Stomach (tissue), 19 donors: Measurements from ENCODE around the gene ZNF80. TPM values are rescaled to one million over a fixed set of nuclear protein-coding genes. Genes with fewer than 3 reads are reported as not detected.
"Not testable (repeated sequence)": the region's sequence is repeated elsewhere in the genome, so short reads cannot be mapped to it uniquely, and the experiment has no call there.

Experiments used
- DNase-seq, 2 donors: peaks; one replicate each; pipeline versions ENCODE4 v3.0.0 to v3.0.0-alpha.2; 2013 to 2019
- H3K27ac ChIP-seq, 5 donors: fragments of 200-600 bp in 4 of 5; sonication (generic) in 4 of 5; one replicate each; pipeline ENCODE4 v1.5.1; 2013 to 2019; ENCODE audit warnings: mild to moderate bottlenecking in 1 of 5, moderate library complexity in 1 of 5
- H3K27me3 ChIP-seq, 3 donors: fragments of 200-600 bp; sonication (generic); one replicate each; pipeline ENCODE4 v1.5.1; 2017 to 2019; ENCODE audit warnings: mixed run types in 1 of 3
- H3K36me3 ChIP-seq, 4 donors: fragments of 200-600 bp; sonication (generic); 1 replicate in 3 of 4; 2 replicates in 1 of 4; pipeline ENCODE4 v1.5.1; 2016 to 2019
- H3K4me1 ChIP-seq, 4 donors: fragments of 200-600 bp; sonication (generic); one replicate each; pipeline ENCODE4 v1.5.1; 2016 to 2019
- H3K4me3 ChIP-seq, 4 donors: fragments of 200-600 bp; sonication (generic) in 3 of 4; one replicate each; pipeline ENCODE4 v1.5.1; 2016 to 2019; ENCODE audit warnings: mild to moderate bottlenecking in 1 of 4
- H3K9me3 ChIP-seq, 4 donors: fragments of 200-600 bp; sonication (generic); one replicate each; pipeline ENCODE4 v1.5.1; 2016 to 2019
- EP300 ChIP-seq: sonication (generic); formaldehyde crosslinking; IDR thresholded peaks from one replicate; pipeline ENCODE4 v1.6.1; 2017; ENCODE audit warnings: antibody characterized with exemption
- POLR2A ChIP-seq, 4 donors: fragments of 450-650 bp; IDR thresholded peaks; one replicate each; pipeline ENCODE4 v1.6.1; 2016; ENCODE audit warnings: antibody characterized with exemption in 4 of 4, control low read depth in 2 of 4, mild to moderate bottlenecking in 1 of 4, moderate library complexity in 1 of 4
- POLR2AphosphoS5 ChIP-seq, 3 donors: sonication (generic); formaldehyde crosslinking; IDR thresholded peaks; one replicate each; pipeline ENCODE4 v1.6.1; 2016; ENCODE audit warnings: antibody characterized with exemption in 3 of 3
- WGBS, 5 donors: extraction: QIAGEN DNeasy Blood & Tissue Kit in 3 of 5; methylation state at CpG; one replicate each; pipeline versions ENCODE4 v1.1.5 to v1.1.7; 2013 to 2018; 5-methylcytosine and 5-hydroxymethylcytosine counted together
- intact Hi-C: fragments of 100-400 bp; cut with DNase I; formaldehyde crosslinking; loops from one replicate; pipeline ENCODE4 v1.15.1; 2023; ENCODE audit warnings: low total_unique reads
- long read RNA-seq, 10 donors: transcript quantifications; one replicate each; lab custom pipeline, GENCODE V29; 2026
- polyA plus RNA-seq, 3 donors: library from polyadenylated mRNA; stranded (reverse); fragments of 200-250 nt; gene quantifications; one replicate each; pipeline ENCODE4 v1.2.3, GENCODE V29; 2013
- total RNA-seq, 5 donors: library from RNA; depleted of rRNA; stranded (reverse); fragments of >200 nt; gene quantifications; one replicate each; pipeline versions ENCODE4 v1.1.0 to v1.2.3, GENCODE V29; 2014 to 2016
- TF ChIP-seq, protein P1 (sequence below), 7 experiments: fragments of 450-650 bp in 4 of 7; fragments of 200-600 bp in 3 of 7; sonication (generic) in 3 of 7; IDR thresholded peaks; one replicate each; pipeline ENCODE4 v1.5.1; 2016 to 2019; ENCODE audit warnings: antibody characterized with exemption in 7 of 7, control low read depth in 2 of 7, mild to moderate bottlenecking in 1 of 7
- donor health status: healthy with polysubstance abuse.
- donor health status: Bipolar disorder and iron deficiency.
- donor health status: healthy.

ZNF80 gene
- total RNA-seq (under 1 TPM in 1 of 5 donors, not detected in 4; 0.92 TPM), polyA plus RNA-seq (not detected)
- long read RNA-seq, donor 1, result 0 reads
- long read RNA-seq, donor 2, result 0 reads
- long read RNA-seq, donor 3, result 0 reads
- long read RNA-seq, donor 4, result 0 reads
- long read RNA-seq, donor 5, partial matches to known transcripts, result 0 of 1 reads
- long read RNA-seq, donor 5, other reads (novel, unspliced or antisense), result 0 of 1 reads
- long read RNA-seq, donor 6, result 0 reads
- long read RNA-seq, donor 7, result 0 reads
- long read RNA-seq, donor 8, result 0 reads
- long read RNA-seq, donor 9, partial matches to known transcripts, result 0 of 1 reads
- long read RNA-seq, donor 9, other reads (novel, unspliced or antisense), result 0 of 1 reads
- long read RNA-seq, donor 10, result 0 reads

DNA sequence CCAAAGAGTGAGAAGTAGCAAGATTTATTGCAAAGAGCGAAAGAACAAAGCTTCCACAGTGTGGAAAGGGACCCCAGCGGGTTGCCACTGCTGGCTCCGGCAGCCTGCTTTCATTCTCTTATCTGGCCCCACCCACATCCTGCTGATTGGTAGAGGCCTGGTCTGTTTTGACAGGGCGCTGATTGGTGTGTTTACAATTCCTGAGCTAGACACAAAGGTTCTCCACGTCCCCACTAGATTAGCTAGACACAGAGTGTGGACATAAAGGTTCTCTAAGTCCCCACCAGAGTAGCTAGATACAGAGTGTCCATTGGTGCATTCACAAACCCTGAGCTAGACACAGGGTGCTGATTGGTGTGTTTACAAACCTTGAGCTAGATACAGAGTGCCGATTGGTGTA is at the start of gene ZNF80:
Gene ZNF80 (minus strand): TSS at position 101 of the 400 bp plus-strand sequence. CDS start 504 bp downstream, outside the sequence.
- H3K4me3 ChIP-seq, intact Hi-C loops, H3K27ac ChIP-seq, H3K27me3 ChIP-seq, H3K36me3 ChIP-seq, H3K9me3 ChIP-seq, DNase-seq, H3K4me1 ChIP-seq: not testable (repeated sequence)
- 33 to 58% (median 54%) methylated on average over 4 to 5 of the region's 6 CpGs for WGBS, 5 donors

DNA sequence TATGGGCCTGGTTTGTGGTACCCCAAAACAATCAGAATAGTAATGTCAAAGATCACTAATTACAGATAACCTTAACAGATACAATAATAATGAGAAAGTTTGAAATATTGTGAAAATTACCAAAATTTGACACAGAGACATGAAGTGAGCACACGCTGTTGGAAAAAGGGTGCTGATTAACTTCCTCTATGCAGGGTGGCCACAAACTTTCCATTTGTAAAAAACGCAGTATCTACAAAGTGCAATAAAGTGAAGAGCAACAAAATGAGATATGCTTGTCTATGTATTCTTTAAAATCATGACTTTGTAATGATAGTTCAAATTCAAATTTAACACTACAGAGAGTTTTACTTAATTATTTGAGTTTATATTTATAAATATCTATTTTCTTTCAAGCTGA is 48.9 kb upstream of the ZNF80 start:
- WGBS, 5 donors, result 83 to 92% (median 87%) methylated on average over 2 of the region's 2 CpGs
- H3K27me3 ChIP-seq, result no peaks in the 10 kb centered on the region
- intact Hi-C loops, result no loop called here
- H3K27ac ChIP-seq, result no peak overlapping the region
- H3K36me3 ChIP-seq, result no peaks in the 10 kb centered on the region
- no peak for DNase-seq
- H3K4me3 ChIP-seq, result no peak overlapping the region
- no peaks in the 10 kb centered on the region for H3K4me1 ChIP-seq
- TF ChIP-seq POLR2AphosphoS5 (IDR thresholded peaks at IDR 0.05) (no peak), EP300 (no peak), POLR2A (IDR thresholded peaks at IDR 0.05) (no peak)
- no peaks in the 10 kb centered on the region for H3K9me3 ChIP-seq

GRCh38 chr3:114285648-114286230 is 48.4 kb upstream of the ZNF80 start:
- no peak overlapping the region for H3K27ac ChIP-seq
- 74 to 85% (median 82%) methylated on average over 3 of the region's 3 CpGs for WGBS, 5 donors

GRCh38 chr3:114284644-114285043 is 47.3 kb upstream of the ZNF80 start:
- H3K4me3 ChIP-seq, result no peak overlapping the region
- no peak for TF ChIP-seq EP300
- TF ChIP-seq POLR2A (IDR thresholded peaks at IDR 0.05), result no peak
- TF ChIP-seq, protein P1, sequence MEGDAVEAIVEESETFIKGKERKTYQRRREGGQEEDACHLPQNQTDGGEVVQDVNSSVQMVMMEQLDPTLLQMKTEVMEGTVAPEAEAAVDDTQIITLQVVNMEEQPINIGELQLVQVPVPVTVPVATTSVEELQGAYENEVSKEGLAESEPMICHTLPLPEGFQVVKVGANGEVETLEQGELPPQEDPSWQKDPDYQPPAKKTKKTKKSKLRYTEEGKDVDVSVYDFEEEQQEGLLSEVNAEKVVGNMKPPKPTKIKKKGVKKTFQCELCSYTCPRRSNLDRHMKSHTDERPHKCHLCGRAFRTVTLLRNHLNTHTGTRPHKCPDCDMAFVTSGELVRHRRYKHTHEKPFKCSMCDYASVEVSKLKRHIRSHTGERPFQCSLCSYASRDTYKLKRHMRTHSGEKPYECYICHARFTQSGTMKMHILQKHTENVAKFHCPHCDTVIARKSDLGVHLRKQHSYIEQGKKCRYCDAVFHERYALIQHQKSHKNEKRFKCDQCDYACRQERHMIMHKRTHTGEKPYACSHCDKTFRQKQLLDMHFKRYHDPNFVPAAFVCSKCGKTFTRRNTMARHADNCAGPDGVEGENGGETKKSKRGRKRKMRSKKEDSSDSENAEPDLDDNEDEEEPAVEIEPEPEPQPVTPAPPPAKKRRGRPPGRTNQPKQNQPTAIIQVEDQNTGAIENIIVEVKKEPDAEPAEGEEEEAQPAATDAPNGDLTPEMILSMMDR (IDR thresholded peaks at IDR 0.05), result no peak
- TF ChIP-seq POLR2AphosphoS5 (IDR thresholded peaks at IDR 0.05), result no peak
- intact Hi-C loops, result no loop called here
- no peaks in the 10 kb centered on the region for H3K4me1 ChIP-seq
- DNase-seq, result no peak
- no peaks in the 10 kb centered on the region for H3K36me3 ChIP-seq
- no peak overlapping the region for H3K27ac ChIP-seq
- H3K9me3 ChIP-seq, result no peaks in the 10 kb centered on the region
- no peaks in the 10 kb centered on the region for H3K27me3 ChIP-seq
- 91 to 97% (median 95%) methylated on average over 1 of the region's 1 CpG for WGBS, 5 donors

More at GRCh38 chr3:114285648-114286230, 48.4 kb upstream of the ZNF80 start:
- no peak for DNase-seq
- TF ChIP-seq, protein P1 (IDR thresholded peaks at IDR 0.05), result no peak
- TF ChIP-seq POLR2AphosphoS5 (IDR thresholded peaks at IDR 0.05), result no peak
- no peak for TF ChIP-seq POLR2A (IDR thresholded peaks at IDR 0.05)
- no peak for TF ChIP-seq EP300
- intact Hi-C loops, result no loop called here
- no peaks in the 10 kb centered on the region for H3K9me3 ChIP-seq
- no peaks in the 10 kb centered on the region for H3K27me3 ChIP-seq
- H3K4me3 ChIP-seq, result no peak overlapping the region
- H3K36me3 ChIP-seq, result no peaks in the 10 kb centered on the region
- no peaks in the 10 kb centered on the region for H3K4me1 ChIP-seq

DNA sequence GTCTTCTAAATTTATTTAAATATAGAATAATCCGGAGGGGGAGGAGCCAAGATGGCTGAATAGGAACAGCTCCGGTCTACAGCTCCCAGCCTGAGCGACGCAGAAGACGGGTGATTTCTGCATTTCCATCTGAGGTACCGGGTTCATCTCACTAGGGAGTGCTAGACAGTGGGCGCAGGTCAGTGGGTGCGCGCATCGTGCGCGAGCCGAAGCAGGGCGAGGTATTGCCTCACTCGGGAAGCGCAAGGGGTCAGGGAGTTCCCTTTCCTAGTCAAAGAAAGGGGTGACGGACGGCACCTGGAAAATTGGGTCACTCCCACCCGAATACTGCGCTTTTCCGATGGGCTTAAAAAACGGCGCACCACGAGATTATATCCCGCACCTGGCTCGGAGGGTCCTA is 39.5 kb upstream of the ZNF80 start:
- H3K4me3 ChIP-seq, H3K27me3 ChIP-seq, H3K9me3 ChIP-seq, intact Hi-C loops, H3K4me1 ChIP-seq, H3K27ac ChIP-seq, H3K36me3 ChIP-seq, DNase-seq: not testable (repeated sequence)
- 92 to 99% (median 97%) methylated on average over 12 to 23 of the region's 26 CpGs for WGBS, 5 donors

- intact Hi-C loops, result no loop called here
- DNase-seq, result no peak
- H3K9me3 ChIP-seq, result peaks cover 0 to 6% (median 5%) of the 10 kb centered on the region in 4 donors
Observed at GRCh38 chr3:114274929-114275328, 37.6 kb upstream of the ZNF80 start.

More at GRCh38 chr3:114274929-114275328, 37.6 kb upstream of the ZNF80 start:
- no peaks in the 10 kb centered on the region for H3K4me1 ChIP-seq
- TF ChIP-seq POLR2A (IDR thresholded peaks at IDR 0.05) (no peak), POLR2AphosphoS5 (IDR thresholded peaks at IDR 0.05) (no peak), EP300 (no peak)
- TF ChIP-seq, protein P1 (IDR thresholded peaks at IDR 0.05), result no peak
- no peak overlapping the region for H3K4me3 ChIP-seq
- no peaks in the 10 kb centered on the region for H3K27me3 ChIP-seq
- no peaks in the 10 kb centered on the region for H3K36me3 ChIP-seq
- H3K27ac ChIP-seq, result no peak overlapping the region
- WGBS, 5 donors, result 81 to 93% (median 92%) methylated on average over 1 of the region's 1 CpG
